Activated naive CD4-positive, alpha-beta T cell treated with Interleukin-2 at 50 U/mL for 16 hours (primary cell): Measurements from ENCODE around the gene PDK1.

Experiments used
- DNase-seq: peaks from one replicate; pipeline ENCODE4 v3.0.0-alpha.2; 2020

PDK1 gene

GRCh38 chr2:172600557-172601008, 44.7 kb downstream of the PDK1 start:
- no peak for DNase-seq

GRCh38 chr2:172606285-172606684, 50.4 kb downstream of the PDK1 start:
- DNase-seq = no peak

GRCh38 chr2:172607379-172607928, 51.6 kb downstream of the PDK1 start:
- no peak for DNase-seq

- DNase-seq = no peak
Observed at GRCh38 chr2:172609488-172609887, 53.6 kb downstream of the PDK1 start.

- no peak for DNase-seq
Observed at GRCh38 chr2:172612051-172612450, 56.2 kb downstream of the PDK1 start.

- no peak for DNase-seq
Observed at GRCh38 chr2:172613040-172613439, 57.1 kb downstream of the PDK1 start.

- no peak for DNase-seq
Observed at GRCh38 chr2:172613615-172614231, 57.8 kb downstream of the PDK1 start.

GRCh38 chr2:172614932-172615331, 59.0 kb downstream of the PDK1 start:
- no peak for DNase-seq

GRCh38 chr2:172615727-172616261, 59.9 kb downstream of the PDK1 start:
- no peak for DNase-seq

GRCh38 chr2:172617115-172617514, 61.2 kb downstream of the PDK1 start:
- DNase-seq = no peak

- DNase-seq = no peak
Observed at GRCh38 chr2:172623249-172623965, 67.5 kb downstream of the PDK1 start.

- DNase-seq = no peak
Observed at GRCh38 chr2:172624996-172625395, 69.1 kb downstream of the PDK1 start.

GRCh38 chr2:172627181-172627580, 71.3 kb downstream of the PDK1 start:
- DNase-seq = no peak

GRCh38 chr2:172628085-172628484, 72.2 kb downstream of the PDK1 start:
- DNase-seq = no peak

- DNase-seq = no peak
Observed at GRCh38 chr2:172629586-172629985, 73.7 kb downstream of the PDK1 start.

GRCh38 chr2:172630181-172630580, 74.3 kb downstream of the PDK1 start:
- no peak for DNase-seq

- no peak for DNase-seq
Observed at GRCh38 chr2:172634477-172634876, 78.6 kb downstream of the PDK1 start.

- no peak for DNase-seq
Observed at GRCh38 chr2:172635548-172635947, 79.7 kb downstream of the PDK1 start.

GRCh38 chr2:172639256-172639655, 83.4 kb downstream of the PDK1 start:
- DNase-seq = no peak

- DNase-seq = no peak
Observed at GRCh38 chr2:172639823-172640222, 83.9 kb downstream of the PDK1 start.

GRCh38 chr2:172640389-172640788, 84.5 kb downstream of the PDK1 start:
- no peak for DNase-seq

GRCh38 chr2:172642301-172643020, 86.6 kb downstream of the PDK1 start:
- no peak for DNase-seq

- no peak for DNase-seq
Observed at GRCh38 chr2:172643142-172643541, 87.3 kb downstream of the PDK1 start.
